ENCODE measurements around the gene PGBD5. TPM values are rescaled to one million over a fixed set of nuclear protein-coding genes. Genes with fewer than 3 reads are reported as not detected.

Gene PGBD5
- polyA plus RNA-seq, 1 experiment: 1.0 TPM

- Histone ChIP-seq H3K27me3 (ENCODE audit: control insufficient read depth, insufficient read depth, low read length) (peaks cover 6% of the 10 kb centered on the region), H3K9me3 (ENCODE audit: control insufficient read depth, insufficient read depth, low read length) (no peaks in the 10 kb centered on the region; the same call in 1 of the 2 replicates), H3K27ac (ENCODE audit: low read depth, low read length) (no peak overlapping the region), H3K4me3 (ENCODE audit: low read depth, low read length) (no peak overlapping the region)
- ChIA-PET CTCF (interaction anchor here (1.4 to 1.8 kb wide), 2 partner anchors 589 to 642 kb away, joined by 4 to 10 read pairs; no protein-coding TSS in a partner anchor), POLR2A (no interaction called here)
- TF ChIP-seq CTCF (IDR thresholded peaks at IDR 0.05; ENCODE audit: low read depth, low read length): no peak
- DNase-seq (ENCODE audit: low read depth, low spot score): no peak
Measured at GRCh38 chr1:230303822-230304221, 122.3 kb downstream of the PGBD5 start.

GRCh38 chr1:230303069-230303468 lies 123.1 kb downstream of the PGBD5 start:
- no peak for DNase-seq (ENCODE audit: low read depth, low spot score)
- CTCF ChIA-PET: no interaction called here
- POLR2A ChIA-PET: no interaction called here

GRCh38 chr1:230301822-230302221 lies 124.3 kb downstream of the PGBD5 start:
- no peak overlapping the region for H3K4me3 ChIP-seq (ENCODE audit: low read depth, low read length)
- POLR2A ChIA-PET: no interaction called here
- no peak for DNase-seq (ENCODE audit: low read depth, low spot score)
- no peak overlapping the region for H3K27ac ChIP-seq (ENCODE audit: low read depth, low read length)
- CTCF ChIA-PET: interaction anchor here (0.6 kb wide), 1 partner anchor 642 kb away, joined by 4 read pairs; no protein-coding TSS in a partner anchor
- H3K27me3 ChIP-seq (ENCODE audit: control insufficient read depth, insufficient read depth, low read length): peaks cover 6% of the 10 kb centered on the region
- no peaks in the 10 kb centered on the region; the same call in 1 of the 2 replicates for H3K9me3 ChIP-seq (ENCODE audit: control insufficient read depth, insufficient read depth, low read length)
- no peak for TF ChIP-seq CTCF (IDR thresholded peaks at IDR 0.05; ENCODE audit: low read depth, low read length)

More at GRCh38 chr1:230303069-230303468, 123.1 kb downstream of the PGBD5 start:
- Histone ChIP-seq H3K4me3 (ENCODE audit: low read depth, low read length) (no peak overlapping the region), H3K27me3 (ENCODE audit: control insufficient read depth, insufficient read depth, low read length) (peaks cover 6% of the 10 kb centered on the region), H3K9me3 (ENCODE audit: control insufficient read depth, insufficient read depth, low read length) (no peaks in the 10 kb centered on the region; the same call in 1 of the 2 replicates), H3K27ac (ENCODE audit: low read depth, low read length) (no peak overlapping the region)
- TF ChIP-seq CTCF (IDR thresholded peaks at IDR 0.05; ENCODE audit: low read depth, low read length): no peak

- no peak overlapping the region for H3K4me3 ChIP-seq (ENCODE audit: low read depth, low read length)
- H3K9me3 ChIP-seq (ENCODE audit: control insufficient read depth, insufficient read depth, low read length): no peaks in the 10 kb centered on the region; the same call in 1 of the 2 replicates
- ChIA-PET CTCF (interaction anchor here (0.8 kb wide), 1 partner anchor 9 kb away, joined by 4 read pairs; no protein-coding TSS in a partner anchor), POLR2A (no interaction called here)
- H3K27me3 ChIP-seq (ENCODE audit: control insufficient read depth, insufficient read depth, low read length): peaks cover 6% of the 10 kb centered on the region
- DNase-seq (ENCODE audit: low read depth, low spot score): no peak
- H3K27ac ChIP-seq (ENCODE audit: low read depth, low read length): no peak overlapping the region
- TF ChIP-seq CTCF (IDR thresholded peaks at IDR 0.05; ENCODE audit: low read depth, low read length): no peak
Measured at GRCh38 chr1:230301322-230301721, 124.8 kb downstream of the PGBD5 start.

- DNase-seq (ENCODE audit: low read depth, low spot score): no peak
- CTCF ChIA-PET: interaction anchor here (0.8 kb wide), 1 partner anchor 9 kb away, joined by 4 read pairs; no protein-coding TSS in a partner anchor
- Histone ChIP-seq H3K27ac (ENCODE audit: low read depth, low read length) (no peak overlapping the region), H3K9me3 (ENCODE audit: control insufficient read depth, insufficient read depth, low read length) (no peaks in the 10 kb centered on the region; the same call in 1 of the 2 replicates), H3K4me3 (ENCODE audit: low read depth, low read length) (no peak overlapping the region), H3K27me3 (ENCODE audit: control insufficient read depth, insufficient read depth, low read length) (peaks cover 6% of the 10 kb centered on the region)
- POLR2A ChIA-PET: no interaction called here
- no peak for TF ChIP-seq CTCF (IDR thresholded peaks at IDR 0.05; ENCODE audit: low read depth, low read length)
Measured at GRCh38 chr1:230300322-230301301, 125.5 kb downstream of the PGBD5 start.

Measured in AG04450 (cell line).